ENCODE data around the gene ZNF565.

DNA sequence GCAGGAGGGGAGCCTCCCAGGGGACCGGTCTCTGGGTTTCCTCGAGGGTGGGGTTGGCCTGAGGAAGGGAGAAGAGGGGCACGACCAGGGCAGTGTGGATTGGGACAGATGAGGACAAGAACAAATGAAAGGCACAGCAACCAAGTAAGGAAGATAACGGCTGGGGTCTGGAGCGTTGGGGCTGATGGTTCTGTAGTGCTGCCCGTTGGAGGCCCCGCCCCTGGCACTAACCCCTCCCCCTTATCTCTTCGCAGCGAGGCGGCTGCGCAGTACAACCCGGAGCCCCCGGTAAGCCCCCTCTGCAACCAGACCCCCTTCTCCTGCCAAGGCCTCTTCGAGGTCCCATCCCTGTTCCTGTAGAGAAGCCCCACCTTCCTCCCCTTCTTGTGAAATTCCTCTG, 72.4 kb downstream of the ZNF565 start:
- TF ChIP-seq, protein P1, sequence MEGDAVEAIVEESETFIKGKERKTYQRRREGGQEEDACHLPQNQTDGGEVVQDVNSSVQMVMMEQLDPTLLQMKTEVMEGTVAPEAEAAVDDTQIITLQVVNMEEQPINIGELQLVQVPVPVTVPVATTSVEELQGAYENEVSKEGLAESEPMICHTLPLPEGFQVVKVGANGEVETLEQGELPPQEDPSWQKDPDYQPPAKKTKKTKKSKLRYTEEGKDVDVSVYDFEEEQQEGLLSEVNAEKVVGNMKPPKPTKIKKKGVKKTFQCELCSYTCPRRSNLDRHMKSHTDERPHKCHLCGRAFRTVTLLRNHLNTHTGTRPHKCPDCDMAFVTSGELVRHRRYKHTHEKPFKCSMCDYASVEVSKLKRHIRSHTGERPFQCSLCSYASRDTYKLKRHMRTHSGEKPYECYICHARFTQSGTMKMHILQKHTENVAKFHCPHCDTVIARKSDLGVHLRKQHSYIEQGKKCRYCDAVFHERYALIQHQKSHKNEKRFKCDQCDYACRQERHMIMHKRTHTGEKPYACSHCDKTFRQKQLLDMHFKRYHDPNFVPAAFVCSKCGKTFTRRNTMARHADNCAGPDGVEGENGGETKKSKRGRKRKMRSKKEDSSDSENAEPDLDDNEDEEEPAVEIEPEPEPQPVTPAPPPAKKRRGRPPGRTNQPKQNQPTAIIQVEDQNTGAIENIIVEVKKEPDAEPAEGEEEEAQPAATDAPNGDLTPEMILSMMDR (IDR thresholded peaks at IDR 0.05) = no peak
- no peak for TF ChIP-seq CBX8 (IDR thresholded peaks at IDR 0.05)

Data from A549 (cell line).